Measurements from ENCODE around the gene HOXA2.
A peak's percentile ranks its signal among the peaks of the same experiment; 100 is the strongest.

The HOXA2 gene

GRCh38 chr7:27148031-27148755, 45.7 kb upstream of the HOXA2 start:
- H3K4me1 ChIP-seq (ENCODE audit: control insufficient read depth, insufficient read depth, low read length): peaks cover 18% of the 10 kb centered on the region
- H3K27ac ChIP-seq (ENCODE audit: extremely low read depth, low read depth, low read length): peak overlapping the region; percentile 99
- peak overlapping the region; percentile 59 for H3K4me3 ChIP-seq (ENCODE audit: low read depth, low read length)
- no peaks in the 10 kb centered on the region for H3K9me3 ChIP-seq (ENCODE audit: control insufficient read depth, insufficient read depth, low read depth, low read length)
- ChIA-PET CTCF (interaction anchor here (0.6 to 4.3 kb wide), 11 partner anchors 8 to 1255 kb away, joined by 3 to 50 read pairs (median 3); partner anchors contain the start of gene HOXA4), POLR2A (interaction anchor here (0.5 to 5.6 kb wide), 13 partner anchors 9 to 1286 kb away, joined by 3 to 42 read pairs (median 4); partner anchors contain the start of genes HOXA1, HOXA10, HOXA7 and HOXA9)
- peaks cover 0 to 53% of the 10 kb centered on the region in 2 experiments; a peak in 2 of 3 replicates for H3K36me3 ChIP-seq (ENCODE audit: control insufficient read depth in 2 of 2, insufficient read depth in 1 of 2, low read length in 2 of 2)
- TF ChIP-seq ZNF280D (tag by site-specific recombination; IDR thresholded peaks at IDR 0.05) (no peak), ZNF555 (tag by site-specific recombination; conservative IDR thresholded peaks at IDR 0.05) (no peak), TRIM28 (IDR thresholded peaks at IDR 0.05; ENCODE audit: borderline replicate concordance, low read length) (no peak), ZNF157 (tag by site-specific recombination; IDR thresholded peaks at IDR 0.05) (no peak), ZNF670 (tag by site-specific recombination; IDR thresholded peaks at IDR 0.05; ENCODE audit: low read depth) (no peak), KLF7 (tag by site-specific recombination; IDR thresholded peaks at IDR 0.05; ENCODE audit: borderline replicate concordance) (no peak; the same call in 1 of the 2 replicates), PRDM10 (tag by site-specific recombination; IDR thresholded peaks at IDR 0.05) (peak; percentile 68), ZNF302 (tag by site-specific recombination; IDR thresholded peaks at IDR 0.05; ENCODE audit: low read depth) (no peak), ZNF571 (tag by site-specific recombination; IDR thresholded peaks at IDR 0.05) (no peak), ZNF148 (tag by site-specific recombination; IDR thresholded peaks at IDR 0.05; ENCODE audit: borderline replicate concordance) (no peak), TCF7L2 (IDR thresholded peaks at IDR 0.05; ENCODE audit: borderline replicate concordance, low read depth, low read length) (no peak), ZNF529 (tag by site-specific recombination; IDR thresholded peaks at IDR 0.05; ENCODE audit: insufficient replicate concordance) (no peak), ZBTB6 (tag by site-specific recombination; IDR thresholded peaks at IDR 0.05) (peak; percentile 80; the same call in 1 of the 2 replicates), ZNF23 (tag by site-specific recombination; IDR thresholded peaks at IDR 0.05; ENCODE audit: borderline replicate concordance) (no peak), ZSCAN16 (tag by site-specific recombination; IDR thresholded peaks at IDR 0.05) (no peak), ZNF423 (tag by site-specific recombination; IDR thresholded peaks at IDR 0.05) (no peak), ZNF404 (tag by site-specific recombination; IDR thresholded peaks at IDR 0.05) (no peak), ZNF692 (tag by site-specific recombination; IDR thresholded peaks at IDR 0.05) (no peak; the same call in 1 of the 2 replicates), GLI2 (tag by site-specific recombination; IDR thresholded peaks at IDR 0.05; ENCODE audit: borderline replicate concordance, low read depth) (no peak), REPIN1 (tag by site-specific recombination; IDR thresholded peaks at IDR 0.05; ENCODE audit: low read depth) (no peak), BCL11A (tag by site-specific recombination; IDR thresholded peaks at IDR 0.05; ENCODE audit: low read depth) (no peak), ZNF10 (tag by site-specific recombination; IDR thresholded peaks at IDR 0.05) (no peak), ZNF704 (tag by site-specific recombination; IDR thresholded peaks at IDR 0.05) (no peak)

Data from HEK293 (cell line).